ENCODE results near the gene RNF112.
"Not testable (repeated sequence)": the region's sequence is repeated elsewhere in the genome, so short reads cannot be mapped to it uniquely, and the experiment has no call there.

Gene RNF112

DNA sequence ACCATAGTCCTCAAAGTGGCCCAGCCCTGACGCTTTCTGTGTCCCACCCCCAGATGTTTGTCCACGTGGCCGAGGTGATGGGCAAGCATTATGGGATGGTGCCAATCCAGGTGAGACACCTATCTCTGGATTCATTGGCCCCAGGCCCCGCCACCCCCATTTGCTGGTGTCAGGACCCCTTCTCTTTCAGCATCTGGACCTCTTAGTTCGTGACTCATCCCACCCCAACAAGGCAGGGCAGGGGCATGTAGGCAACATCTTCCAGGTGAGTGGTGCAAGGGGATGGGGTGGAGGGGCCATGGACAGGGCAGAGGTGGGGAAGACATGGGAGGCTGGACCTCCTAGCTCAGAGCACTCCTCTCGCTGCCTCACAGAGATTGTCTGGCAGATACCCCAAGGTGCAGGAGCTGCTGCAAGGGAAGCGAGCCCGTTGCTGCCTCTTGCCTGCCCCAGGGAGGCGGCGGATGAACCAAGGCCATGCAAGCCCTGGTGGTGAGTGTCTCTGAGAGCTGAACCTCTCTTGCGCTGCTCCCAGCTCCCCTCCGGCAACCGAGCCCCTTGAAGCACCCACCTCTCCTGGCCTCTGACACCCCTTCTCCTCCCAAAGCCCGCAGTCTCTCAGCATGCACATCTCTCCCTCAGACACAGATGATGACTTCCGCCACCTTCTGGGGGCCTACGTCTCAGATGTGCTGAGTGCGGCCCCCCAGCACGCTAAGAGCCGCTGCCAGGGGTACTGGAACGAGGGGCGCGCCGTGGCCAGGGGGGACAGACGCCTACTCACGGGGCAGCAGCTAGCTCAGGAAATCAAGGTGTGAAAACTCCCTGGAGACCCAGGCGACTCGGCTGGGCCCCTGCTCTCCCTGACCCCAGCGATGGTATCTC, 3.6 kb downstream of the RNF112 start:
- DNase-seq: no peak

DNA sequence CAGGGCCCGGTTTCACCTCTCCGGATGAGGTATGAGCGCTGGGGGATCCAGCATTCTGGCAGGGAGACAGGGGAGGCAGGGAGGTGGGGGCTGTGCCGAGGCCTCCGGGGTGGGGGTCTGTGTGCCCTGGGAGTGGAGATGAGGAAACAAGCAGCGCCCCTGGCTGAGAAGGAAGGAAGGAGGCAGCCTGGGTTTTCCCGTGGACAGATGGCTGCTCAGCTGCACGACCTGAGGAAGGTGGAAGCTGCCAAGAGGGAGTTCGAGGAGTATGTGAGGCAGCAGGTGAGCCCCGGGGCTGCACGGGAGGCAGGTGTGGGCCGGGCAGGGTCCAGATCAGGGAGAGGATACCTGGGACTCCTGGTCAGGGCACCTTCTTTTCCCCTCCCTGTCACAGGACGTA, 4.3 kb downstream of the RNF112 start:
- no peak for DNase-seq

DNA sequence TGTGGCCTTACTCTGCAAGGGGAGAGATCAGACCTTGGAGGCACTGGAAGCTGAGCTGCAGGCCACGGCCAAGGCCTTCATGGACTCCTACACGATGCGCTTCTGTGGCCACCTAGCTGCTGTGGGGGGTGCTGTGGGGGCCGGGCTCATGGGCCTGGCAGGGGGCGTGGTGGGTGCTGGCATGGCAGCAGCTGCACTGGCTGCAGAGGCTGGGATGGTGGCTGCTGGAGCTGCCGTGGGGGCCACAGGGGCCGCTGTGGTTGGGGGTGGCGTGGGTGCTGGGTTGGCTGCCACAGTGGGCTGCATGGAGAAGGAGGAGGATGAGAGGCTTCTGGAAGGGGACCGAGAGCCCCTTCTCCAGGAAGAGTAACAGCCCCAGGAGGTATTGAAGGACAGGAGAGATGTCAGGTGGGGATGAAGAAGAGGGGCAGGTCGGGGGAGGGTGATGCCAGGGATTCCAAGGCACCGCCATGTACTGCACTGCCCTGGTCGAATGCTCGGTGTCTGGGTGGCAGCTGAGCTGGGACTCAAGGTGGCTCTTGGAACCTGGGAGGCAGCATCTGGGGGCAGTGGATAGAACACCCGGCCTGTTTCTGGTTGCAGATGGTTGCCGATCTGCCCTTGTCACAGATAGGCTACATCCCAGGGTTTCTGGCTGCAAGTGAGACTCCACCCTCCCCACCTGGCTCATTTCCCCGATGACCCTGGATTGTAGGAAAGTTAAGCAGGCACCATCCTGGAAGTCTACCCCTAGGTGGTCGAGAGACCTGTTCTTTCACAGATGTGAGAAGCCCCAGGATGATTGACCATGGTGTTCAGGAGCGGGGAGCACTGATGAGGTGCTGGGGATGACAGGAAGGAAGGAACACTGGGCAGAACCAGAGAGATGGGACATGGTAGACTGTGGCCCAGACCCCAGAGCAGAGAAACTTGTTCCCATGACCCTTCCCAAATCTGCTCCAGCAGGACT, 5.1 kb downstream of the RNF112 start:
- no peak for DNase-seq

DNA sequence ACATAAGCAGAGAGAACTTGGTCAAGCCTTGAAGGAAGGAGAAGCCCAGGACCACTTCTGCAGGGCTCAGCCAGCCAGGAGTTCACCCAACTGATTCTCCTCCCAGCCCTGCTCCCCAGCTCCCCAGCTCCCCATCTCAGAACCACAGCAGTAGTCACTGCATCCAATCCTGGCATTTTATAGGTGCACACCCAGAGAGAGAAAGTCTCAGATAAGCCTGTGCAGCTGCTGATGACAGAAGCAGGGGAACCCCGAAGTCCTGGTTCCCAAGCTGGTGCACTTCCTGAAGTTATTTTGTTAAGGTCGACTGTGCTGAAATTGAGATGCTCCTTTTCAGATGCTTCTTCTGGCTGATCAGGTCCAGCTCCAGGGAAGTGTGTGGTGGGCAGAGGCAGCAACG, 6.6 kb downstream of the RNF112 start:
- no peak for DNase-seq

DNA sequence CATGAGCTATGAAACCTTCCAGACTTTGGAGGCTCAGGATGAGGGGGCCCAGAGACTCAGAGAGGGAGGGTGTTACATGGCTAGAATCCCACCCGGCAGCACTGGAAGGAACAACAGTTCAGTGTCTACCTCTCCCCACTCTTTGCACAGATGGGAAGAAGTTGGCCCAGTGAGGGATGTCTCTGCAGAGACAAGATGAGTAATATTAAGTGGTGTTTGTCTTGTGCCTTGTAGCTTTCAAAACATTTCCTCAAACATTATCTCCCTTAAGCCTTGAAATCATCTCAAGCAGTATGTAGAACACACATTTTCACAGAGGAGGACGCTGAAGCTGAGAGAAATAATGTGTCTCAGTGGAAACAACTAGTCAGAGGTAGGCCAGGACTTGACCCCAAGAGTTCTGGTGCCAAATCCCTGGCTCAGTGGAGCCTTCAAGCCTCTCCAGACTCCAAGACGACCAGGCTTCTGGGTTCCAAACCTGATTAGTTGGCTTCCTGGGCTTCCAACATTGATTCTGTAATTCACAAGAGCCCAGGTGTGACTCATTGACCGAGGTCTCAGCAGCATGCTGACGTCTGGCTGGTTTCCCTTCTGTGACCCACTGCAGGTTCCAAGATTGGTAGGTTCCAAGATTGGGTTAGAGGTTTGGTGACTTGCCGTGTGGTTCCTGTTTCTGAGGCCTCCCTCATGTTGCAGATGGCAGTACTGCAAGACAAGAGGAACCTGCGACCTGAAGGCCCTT, 7.4 kb downstream of the RNF112 start:
- DNase-seq: peak; percentile 29

DNA sequence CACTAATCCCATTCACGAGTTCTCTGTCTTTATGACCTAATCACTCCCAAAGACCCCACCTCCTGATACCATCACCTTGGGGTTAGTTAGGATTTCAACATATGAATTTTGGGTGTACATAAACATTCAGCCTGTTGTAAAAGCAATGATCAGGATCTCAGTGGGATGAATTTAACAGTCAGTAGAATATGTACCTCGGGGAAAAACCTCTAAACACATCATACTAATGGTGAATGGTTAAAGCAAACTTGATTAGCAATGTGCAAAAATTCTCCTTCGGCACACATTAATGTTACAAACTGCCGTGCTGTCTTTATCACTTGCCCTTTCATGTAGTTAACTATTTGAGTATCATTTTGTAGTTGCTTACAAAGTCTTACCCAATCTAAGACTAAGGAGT, 10.2 kb downstream of the RNF112 start:
- no peak for DNase-seq

DNA sequence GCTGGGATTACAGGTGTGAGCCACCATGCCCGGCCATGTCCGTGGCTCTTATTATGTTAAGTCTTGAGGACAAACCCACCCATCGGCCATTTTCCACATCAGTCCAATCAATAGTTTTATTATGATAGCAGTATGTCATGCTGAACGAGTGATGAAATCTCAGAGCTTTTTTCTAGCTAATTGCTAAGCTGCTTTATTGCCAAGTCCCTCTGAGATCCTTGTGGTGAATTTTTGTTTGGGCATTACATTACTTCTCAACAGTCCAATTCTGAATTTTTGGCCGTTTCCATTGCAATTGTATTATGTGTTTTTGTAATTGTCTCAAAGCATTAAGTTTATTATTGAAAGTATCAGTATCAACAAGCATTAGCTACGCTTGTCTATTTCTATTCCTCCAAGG, 10.9 kb downstream of the RNF112 start:
- DNase-seq: no peak

DNA sequence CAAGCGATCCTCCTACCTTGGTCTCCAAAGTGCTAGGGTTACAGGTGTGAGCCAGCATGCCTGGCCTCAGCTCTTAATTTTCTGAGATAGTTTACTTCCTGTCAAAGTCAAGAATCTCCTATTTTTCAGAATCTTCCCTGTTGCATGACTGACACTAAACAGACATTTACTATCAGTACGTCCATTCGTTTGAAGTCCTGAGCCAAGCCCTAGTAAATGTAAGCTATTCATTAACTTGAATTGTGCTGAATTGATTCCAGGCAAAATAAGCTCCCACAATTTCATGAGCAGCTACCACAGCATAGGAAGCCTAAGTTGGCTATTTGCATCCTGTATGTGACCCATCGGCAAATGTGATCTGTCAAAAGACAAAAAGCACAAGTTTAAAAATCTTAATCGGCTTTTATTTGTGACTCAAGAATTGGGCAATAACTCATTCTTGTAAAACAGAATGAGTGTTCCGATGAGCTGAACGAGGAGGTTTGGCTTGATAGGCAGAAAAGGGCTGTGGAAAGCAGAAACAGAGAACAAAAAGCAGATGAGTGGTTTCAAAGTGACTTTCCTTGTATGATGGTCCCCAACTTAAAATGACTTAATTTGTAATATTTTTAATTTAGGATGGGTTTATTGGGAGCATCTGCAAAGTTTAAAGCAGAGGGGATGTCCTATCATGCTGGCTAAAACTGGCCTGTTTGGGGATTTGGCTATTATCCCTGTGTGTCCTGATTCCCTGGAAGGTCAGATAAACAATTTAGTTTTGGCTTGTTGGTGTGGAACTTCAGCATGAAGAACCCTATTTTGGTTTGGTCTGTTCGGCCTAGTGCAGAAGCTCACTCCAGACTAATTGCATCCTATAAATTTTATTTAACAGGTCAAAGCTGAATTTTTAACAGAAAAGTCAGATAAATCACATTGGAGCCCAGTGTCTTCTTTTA, 14.2 kb downstream of the RNF112 start:
- no peak for DNase-seq

DNA sequence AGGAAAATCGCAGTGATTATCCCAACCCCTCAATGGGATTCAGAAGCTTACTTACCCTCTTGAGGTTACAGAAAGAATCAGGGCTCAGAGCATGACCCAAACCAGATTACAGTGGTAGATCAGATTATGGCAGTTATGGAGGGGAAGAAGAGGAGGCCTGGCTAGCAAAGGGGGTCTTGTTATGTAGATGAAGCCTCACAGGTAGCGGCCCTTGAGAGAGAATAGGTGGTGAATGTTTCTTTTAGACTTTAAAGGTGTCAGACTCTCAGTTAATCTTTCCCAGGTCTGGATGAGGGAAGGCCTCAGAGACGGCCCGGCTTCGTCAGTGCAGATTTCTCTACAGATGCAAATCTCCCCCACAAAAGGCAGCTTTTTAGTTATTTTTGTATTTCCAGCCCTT, 15.6 kb downstream of the RNF112 start:
- no peak for DNase-seq

DNA sequence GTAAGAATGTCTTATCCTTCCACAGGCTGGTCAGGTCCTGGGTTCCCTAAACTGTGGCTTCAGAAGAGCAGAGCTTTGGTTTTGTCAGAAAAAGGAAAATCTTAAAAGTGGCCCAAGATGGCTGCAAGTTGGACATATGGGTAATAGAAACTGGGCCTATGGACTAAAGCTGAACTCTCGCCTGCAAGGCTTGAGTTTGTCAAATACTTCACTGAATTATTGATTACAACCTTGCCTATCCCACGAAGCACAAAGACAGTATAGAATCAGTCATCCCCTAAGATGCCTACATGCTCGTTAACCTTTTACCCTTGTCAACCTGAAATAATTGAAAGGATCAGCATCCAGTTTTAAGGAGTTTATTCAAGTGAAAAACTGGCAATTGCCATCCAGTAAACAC, 20.7 kb downstream of the RNF112 start:
- no peak for DNase-seq

DNA sequence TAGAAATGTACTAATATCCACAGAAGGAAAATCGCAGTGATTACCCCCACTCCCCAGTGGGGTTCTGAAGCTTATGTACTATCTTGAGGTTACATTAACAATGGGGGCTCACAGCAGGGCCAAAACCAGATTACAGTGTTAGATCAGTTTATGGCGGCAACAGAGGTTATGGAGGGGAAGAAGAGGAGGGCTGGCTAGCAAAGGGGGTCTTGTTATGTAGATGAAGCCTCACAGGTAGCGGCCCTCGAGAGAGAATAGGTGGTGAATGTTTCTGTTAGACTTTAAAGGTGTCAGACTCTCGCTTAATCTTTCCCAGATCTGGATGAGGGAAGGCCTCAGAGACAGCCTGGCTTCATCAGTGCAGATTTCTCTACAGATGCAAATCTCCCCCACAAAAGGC, 22.2 kb downstream of the RNF112 start:
- DNase-seq: no peak

DNA sequence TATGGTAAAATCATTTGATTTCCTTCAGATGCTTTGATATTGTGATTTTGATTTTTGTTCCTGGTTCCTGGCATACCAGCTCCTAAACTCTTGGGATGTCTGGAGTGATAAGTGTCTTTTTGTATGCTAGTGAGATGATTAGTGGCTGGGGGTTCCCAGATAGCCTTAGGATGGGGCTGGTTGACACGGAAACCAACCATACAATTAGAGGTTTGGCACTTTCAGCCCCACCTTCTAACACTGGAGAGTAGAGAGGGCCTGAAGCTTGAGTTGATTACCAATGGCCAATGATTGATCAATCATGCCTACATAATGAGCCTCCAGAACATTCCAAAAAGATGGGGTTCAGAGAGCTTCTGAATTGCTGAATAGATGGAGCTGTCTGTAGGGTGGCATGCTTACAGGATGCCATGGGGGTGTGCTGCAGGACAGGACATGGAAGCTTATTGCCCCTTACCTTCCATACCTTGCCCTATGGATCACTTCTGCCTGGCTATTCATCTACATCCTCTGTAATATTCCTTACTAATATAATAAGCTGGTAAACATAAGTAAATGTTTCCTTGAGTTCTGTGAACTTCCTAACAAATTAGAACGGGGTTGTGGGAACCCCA, 22.8 kb downstream of the RNF112 start:
- no peak for DNase-seq

DNA sequence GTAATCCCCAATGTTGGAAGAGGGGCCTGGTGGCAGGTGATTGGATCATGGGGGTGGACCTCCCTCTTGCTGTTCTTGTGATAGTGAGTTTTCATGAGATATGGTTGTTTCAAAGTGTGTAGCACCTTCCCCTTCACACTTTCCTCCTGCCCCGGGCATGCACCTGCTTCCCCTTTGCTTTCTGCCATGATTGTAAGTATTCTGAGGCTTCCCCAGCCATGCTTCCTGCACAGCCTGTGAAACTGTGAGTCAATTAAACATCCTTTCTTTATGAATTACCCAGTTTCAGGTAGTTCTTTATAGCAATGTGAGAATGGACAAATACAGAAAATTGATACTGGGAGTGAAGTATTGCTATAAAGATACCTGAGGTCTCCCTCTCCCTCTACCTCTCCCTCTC, 29.4 kb downstream of the RNF112 start:
- DNase-seq: no peak

DNA sequence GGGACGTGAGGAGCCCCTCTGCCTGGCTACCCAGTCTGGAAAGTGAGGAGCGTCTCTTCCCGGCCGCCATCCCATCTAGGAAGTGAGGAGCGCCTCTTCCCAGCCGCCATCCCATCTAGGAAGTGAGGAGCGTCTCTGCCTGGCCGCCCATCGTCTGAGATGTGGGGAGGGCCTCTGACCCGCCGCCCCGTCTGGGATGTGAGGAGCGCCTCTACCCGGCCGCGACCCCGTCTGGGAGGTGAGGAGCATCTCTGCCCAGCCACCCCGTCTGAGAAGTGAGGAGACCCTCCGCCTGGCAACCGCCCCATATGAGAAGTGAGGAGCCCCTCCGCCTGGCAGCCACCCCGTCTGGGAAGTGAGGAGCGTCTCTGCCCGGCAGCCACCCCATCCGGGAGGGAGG, 30.3 kb downstream of the RNF112 start:
- DNase-seq: not testable (repeated sequence)

DNA sequence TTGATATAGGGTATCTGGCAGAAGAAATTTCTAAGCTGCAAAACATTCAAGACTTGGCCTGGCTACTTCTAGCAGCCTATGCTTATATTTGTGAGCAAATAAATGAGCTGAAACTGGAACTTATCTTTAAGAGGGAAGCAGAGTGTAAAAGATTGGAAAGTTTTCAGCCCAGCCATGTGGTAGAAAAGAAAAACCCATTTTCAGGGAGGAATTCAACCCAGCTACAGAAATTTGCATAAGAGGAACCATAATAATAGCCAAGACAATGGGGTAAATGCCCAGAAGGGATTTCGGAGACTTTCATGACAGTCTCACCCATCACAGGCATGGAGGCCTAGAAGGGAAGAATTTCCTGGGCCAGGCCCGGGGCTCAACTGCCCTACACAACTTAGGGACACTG, 31.7 kb downstream of the RNF112 start:
- DNase-seq: no peak

DNA sequence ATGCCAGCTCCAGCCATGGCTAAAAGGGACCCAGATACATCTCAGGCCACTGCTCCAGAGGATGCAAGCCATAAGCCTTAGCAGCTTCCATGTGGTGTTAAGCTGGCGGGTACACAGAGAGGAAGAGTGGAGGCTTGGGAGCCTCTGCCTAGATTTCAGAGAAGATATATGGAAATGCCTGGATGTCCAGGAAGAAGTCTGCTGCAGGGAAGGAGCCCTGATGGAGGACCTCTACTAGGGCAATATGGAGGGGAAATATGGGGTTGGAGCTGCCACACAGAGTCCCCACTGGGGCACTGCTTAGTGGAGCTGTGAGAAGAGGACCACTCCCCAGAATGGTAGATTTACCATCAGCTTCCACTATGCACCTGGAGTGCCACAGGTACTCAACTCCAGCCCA, 32.1 kb downstream of the RNF112 start:
- DNase-seq: no peak

DNA sequence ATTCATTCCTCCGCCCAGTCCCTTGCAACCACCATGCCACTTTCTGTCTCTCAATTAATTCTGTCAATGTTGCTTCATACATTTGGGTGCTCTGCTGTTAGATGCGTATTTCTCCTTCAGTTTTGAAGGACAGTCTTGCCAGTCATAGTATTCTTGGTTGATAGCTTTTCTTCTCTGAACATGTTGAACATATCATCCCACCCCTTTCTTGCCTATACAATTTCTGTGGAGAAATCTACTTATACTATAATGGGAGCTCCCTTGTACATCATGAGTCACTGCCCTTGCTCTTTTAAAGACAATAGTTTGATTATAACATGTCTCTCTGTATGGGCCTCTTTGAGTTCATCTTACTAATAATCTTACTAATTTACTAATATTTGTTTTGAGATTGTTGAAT, 34.1 kb downstream of the RNF112 start:
- DNase-seq: no peak

DNA sequence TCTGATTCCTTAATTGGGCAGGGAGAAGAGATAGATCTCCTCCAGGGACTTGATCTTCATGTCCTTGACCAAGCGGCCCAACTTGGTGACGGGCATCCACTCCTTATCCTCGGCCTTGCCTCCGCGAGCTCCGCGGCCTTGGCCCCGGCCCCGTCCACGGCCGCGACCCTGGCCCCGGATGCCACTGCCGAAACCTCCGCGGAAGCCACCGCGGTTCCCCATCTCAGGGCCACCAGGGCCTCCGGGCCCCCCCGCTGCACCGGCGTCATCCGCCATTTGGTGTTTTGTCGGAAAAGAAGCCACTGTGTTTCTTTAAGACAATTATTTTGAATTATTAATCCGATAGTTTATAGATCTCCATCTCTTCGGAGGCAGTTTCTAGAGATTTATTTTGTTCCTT, 35.5 kb downstream of the RNF112 start:
- not testable (repeated sequence) for DNase-seq

DNA sequence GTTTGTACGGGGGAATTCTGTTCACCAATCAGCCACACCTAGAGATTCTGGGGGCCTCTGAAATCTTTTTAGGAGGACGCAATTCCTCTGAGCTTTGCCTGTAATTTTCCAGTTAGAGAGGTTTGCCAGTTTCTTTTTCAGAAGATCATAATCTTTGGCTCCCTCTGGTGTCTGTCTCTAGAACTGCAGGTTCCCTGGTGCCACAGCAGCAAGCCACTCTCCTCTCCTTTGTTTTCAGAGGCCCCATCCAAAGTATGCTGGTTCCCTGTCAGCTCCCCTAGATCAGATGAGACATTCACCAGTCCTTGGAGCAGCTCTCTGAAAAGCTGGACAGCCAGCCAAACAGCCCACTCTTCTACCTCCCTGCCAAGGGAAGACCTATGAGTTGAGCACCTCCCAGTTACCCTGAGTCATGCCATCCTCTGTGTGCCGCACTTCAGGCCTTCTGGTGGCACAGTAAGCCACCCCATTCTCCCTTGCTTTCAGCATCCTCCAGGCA, 36.1 kb downstream of the RNF112 start:
- peak; percentile 79 for DNase-seq

DNA sequence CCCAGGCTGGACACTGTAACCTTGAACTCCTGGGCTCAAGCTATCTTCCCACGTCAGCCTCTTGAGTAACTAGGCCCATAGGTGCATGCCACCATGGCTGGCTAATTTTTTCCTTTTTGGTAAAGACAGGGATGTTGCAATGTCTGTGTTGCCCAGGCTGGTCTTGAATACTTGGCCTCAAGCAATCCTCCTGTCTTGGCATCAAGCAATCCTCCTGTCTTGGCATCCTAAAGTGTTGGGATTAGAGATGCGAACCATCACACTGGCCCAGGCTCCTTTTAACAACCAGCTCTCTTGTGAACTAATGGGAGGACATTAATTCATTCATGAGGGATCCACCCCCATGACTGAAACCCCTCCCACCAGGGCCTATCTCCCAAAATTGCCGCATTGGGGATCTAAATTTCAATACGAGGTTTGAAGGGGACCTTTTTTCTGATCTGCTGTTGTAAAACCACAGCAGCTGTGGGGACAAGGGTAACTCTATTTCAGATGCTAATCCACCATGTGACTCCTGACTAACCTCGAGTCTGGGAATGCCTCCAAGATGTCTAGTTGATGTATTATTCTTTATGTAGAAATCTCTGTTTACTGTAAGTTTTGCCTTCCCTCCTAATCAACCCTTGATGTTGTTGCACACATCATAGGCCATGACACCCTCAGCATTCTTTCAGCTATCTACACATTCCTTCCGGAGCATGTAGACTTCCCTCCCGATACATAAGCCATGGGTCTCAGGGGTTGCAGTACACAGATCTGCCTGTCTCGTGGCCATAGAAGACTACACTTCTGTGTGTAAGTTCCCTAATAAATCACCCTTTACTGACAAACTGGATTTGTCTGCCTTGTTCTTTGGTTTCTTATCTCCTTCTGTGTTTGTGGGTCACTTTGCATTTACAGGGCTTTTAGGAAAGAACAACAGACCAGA, 37.6 kb downstream of the RNF112 start:
- DNase-seq: no peak

All from hematopoietic multipotent progenitor cell treated with erythropoietin and hydrocortisone succinate and interleukin-3 and kit ligand, for 6 days (in vitro differentiated cells).